SU-DHL-6 (cell line): ENCODE measurements around the gene NCKIPSD.

Experiments
- H2AFZ ChIP-seq: fragments of 200-600 bp; sonication (generic); 2 replicates; pipeline ENCODE4 v1.6.1; 2014; ENCODE audit warnings: low read depth, mild to moderate bottlenecking, moderate library complexity, mixed read lengths, antibody characterized with exemption, low read length; ENCODE audit not compliant: severe bottlenecking
- H3F3A ChIP-seq: fragments of 200-600 bp; shearing (Covaris generic); 2 replicates; pipeline ENCODE4 v1.6.0; 2016; ENCODE audit warnings: antibody characterized with exemption, mild to moderate bottlenecking; ENCODE audit not compliant: insufficient read depth
- H3K27ac ChIP-seq: fragments of 200-600 bp; sonication (generic); 2 replicates; pipeline ENCODE4 v1.5.1; 2016; ENCODE audit warnings: low read depth, mild to moderate bottlenecking, low read length, moderate library complexity, mixed read lengths
- H3K27me3 ChIP-seq: fragments of 200-600 bp; sonication (generic), shearing (Covaris generic); 2 replicates; pipeline ENCODE4 v1.6.0; 2014; ENCODE audit warnings: mild to moderate bottlenecking, low read length
- H3K36me3 ChIP-seq: fragments of 200-600 bp; sonication (generic); 2 replicates; pipeline ENCODE4 v1.6.1; 2014; ENCODE audit warnings: mild to moderate bottlenecking, low read length, mixed read lengths
- H3K4me2 ChIP-seq: fragments of 300-600, 200-600 bp; shearing (Covaris generic), sonication (generic); 2 replicates; pipeline ENCODE4 v1.6.0; 2014; ENCODE audit warnings: low read length, low read depth, mild to moderate bottlenecking; ENCODE audit not compliant: poor library complexity, severe bottlenecking
- H3K4me3 ChIP-seq: fragments of 200-600 bp; sonication (generic); 2 replicates; pipeline ENCODE4 v1.5.1; 2014; ENCODE audit warnings: antibody characterized with exemption, low read length, mild to moderate bottlenecking, mixed read lengths; ENCODE audit not compliant: insufficient read depth, poor library complexity, severe bottlenecking
- H3K79me2 ChIP-seq: fragments of 200-600 bp; sonication (generic); 2 replicates; pipeline ENCODE4 v1.6.1; 2014; ENCODE audit warnings: mild to moderate bottlenecking, low read length, moderate library complexity; ENCODE audit not compliant: insufficient read depth
- H3K9ac ChIP-seq: fragments of 200-600 bp; sonication (generic); 2 replicates; pipeline ENCODE4 v1.7.0; 2014; ENCODE audit warnings: mild to moderate bottlenecking, low read length
- H3K9me2 ChIP-seq: fragments of 200-600 bp; sonication (generic); replicated peaks from 2 replicates; pipeline ENCODE4 v1.6.1; 2014; ENCODE audit warnings: low read length; ENCODE audit not compliant: insufficient read depth
- H3K9me3 ChIP-seq: fragments of 200-600 bp; sonication (generic); 2 replicates; pipeline ENCODE4 v1.6.1; 2014; ENCODE audit warnings: low read length, mixed read lengths; ENCODE audit not compliant: insufficient read depth
- H4K20me1 ChIP-seq: fragments of 200-600 bp; sonication (generic); 2 replicates; pipeline ENCODE4 v1.6.1; 2014; ENCODE audit warnings: low read depth, mild to moderate bottlenecking, antibody characterized with exemption, low read length, moderate library complexity, mixed read lengths
- EZH2phosphoT487 ChIP-seq: fragments of 200-600 bp; sonication (generic), shearing (Covaris generic); conservative IDR thresholded peaks from 2 replicates; pipeline ENCODE4 v1.6.1; 2018; ENCODE audit warnings: mild to moderate bottlenecking, antibody characterized with exemption, low read length, moderate library complexity, mixed read lengths
- TF ChIP-seq, protein P1 (sequence below): fragments of 200-600 bp; sonication (generic); IDR thresholded peaks from one replicate; pipeline ENCODE4 v1.5.1; 2017; ENCODE audit warnings: antibody characterized with exemption, mild to moderate bottlenecking, low read length, moderate library complexity; ENCODE audit not compliant: insufficient read depth, poor library complexity, severe bottlenecking

NCKIPSD gene

DNA sequence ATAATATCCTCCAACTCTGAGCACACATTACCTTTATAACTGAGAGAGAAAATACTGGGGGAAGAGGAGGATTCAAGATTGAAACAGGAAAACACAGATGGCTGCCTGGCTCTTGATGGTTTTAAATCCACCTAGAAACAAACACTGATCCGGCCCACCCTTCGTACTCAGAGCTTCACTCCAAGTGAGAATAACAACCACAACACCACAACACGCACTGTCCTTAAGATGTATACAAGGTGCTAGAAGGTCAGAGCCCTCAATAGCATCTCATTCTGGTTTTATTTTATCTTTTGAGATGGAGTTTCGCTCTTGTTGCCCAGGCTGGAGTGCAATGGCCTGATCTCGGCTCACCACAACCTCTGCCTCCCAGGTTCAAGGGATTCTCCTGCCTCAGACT is 21.4 kb upstream of the NCKIPSD start:
- H4K20me1 ChIP-seq: peaks cover 14% of the 10 kb centered on the region; the same call in 1 of the 2 replicates
- no peak overlapping the region for H3K4me2 ChIP-seq
- no peak overlapping the region for H3K4me3 ChIP-seq
- no peak overlapping the region for H2AFZ ChIP-seq
- no peaks in the 10 kb centered on the region for H3K9me2 ChIP-seq
- H3K79me2 ChIP-seq: peaks cover 96% of the 10 kb centered on the region
- 0 out of 2 replicates have a peak, but pooled peaks cover 6% of the 10 kb centered on the region for H3F3A ChIP-seq
- no peaks in the 10 kb centered on the region for H3K27me3 ChIP-seq
- no peaks in the 10 kb centered on the region for H3K9me3 ChIP-seq
- no peak overlapping the region for H3K27ac ChIP-seq
- peaks cover 6% of the 10 kb centered on the region; the same call in 1 of the 2 replicates for H3K36me3 ChIP-seq
- TF ChIP-seq EZH2phosphoT487: no peak
- TF ChIP-seq, protein P1, sequence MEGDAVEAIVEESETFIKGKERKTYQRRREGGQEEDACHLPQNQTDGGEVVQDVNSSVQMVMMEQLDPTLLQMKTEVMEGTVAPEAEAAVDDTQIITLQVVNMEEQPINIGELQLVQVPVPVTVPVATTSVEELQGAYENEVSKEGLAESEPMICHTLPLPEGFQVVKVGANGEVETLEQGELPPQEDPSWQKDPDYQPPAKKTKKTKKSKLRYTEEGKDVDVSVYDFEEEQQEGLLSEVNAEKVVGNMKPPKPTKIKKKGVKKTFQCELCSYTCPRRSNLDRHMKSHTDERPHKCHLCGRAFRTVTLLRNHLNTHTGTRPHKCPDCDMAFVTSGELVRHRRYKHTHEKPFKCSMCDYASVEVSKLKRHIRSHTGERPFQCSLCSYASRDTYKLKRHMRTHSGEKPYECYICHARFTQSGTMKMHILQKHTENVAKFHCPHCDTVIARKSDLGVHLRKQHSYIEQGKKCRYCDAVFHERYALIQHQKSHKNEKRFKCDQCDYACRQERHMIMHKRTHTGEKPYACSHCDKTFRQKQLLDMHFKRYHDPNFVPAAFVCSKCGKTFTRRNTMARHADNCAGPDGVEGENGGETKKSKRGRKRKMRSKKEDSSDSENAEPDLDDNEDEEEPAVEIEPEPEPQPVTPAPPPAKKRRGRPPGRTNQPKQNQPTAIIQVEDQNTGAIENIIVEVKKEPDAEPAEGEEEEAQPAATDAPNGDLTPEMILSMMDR: no peak
- no peak overlapping the region for H3K9ac ChIP-seq

GRCh38 chr3:48702320-48702920 is 16.7 kb upstream of the NCKIPSD start:
- no peaks in the 10 kb centered on the region for H3K9me3 ChIP-seq
- H3K27me3 ChIP-seq: no peaks in the 10 kb centered on the region
- H3K79me2 ChIP-seq: peaks cover 97% of the 10 kb centered on the region
- no peak overlapping the region for H3K4me3 ChIP-seq
- no peak overlapping the region for H3K9ac ChIP-seq
- H3K9me2 ChIP-seq: no peaks in the 10 kb centered on the region
- no peaks in the 10 kb centered on the region; the same call in 1 of the 2 replicates for H3K36me3 ChIP-seq
- no peak overlapping the region for H3K27ac ChIP-seq
- no peak overlapping the region for H2AFZ ChIP-seq
- peaks cover 13% of the 10 kb centered on the region for H4K20me1 ChIP-seq
- no peak for TF ChIP-seq EZH2phosphoT487
- TF ChIP-seq, protein P1: no peak
- H3F3A ChIP-seq: no peaks in the 10 kb centered on the region
- no peak overlapping the region for H3K4me2 ChIP-seq

GRCh38 chr3:48700731-48701405 is 15.2 kb upstream of the NCKIPSD start:
- H3K9me3 ChIP-seq: no peaks in the 10 kb centered on the region
- no peaks in the 10 kb centered on the region for H3K27me3 ChIP-seq
- no peak overlapping the region for H2AFZ ChIP-seq
- H3K36me3 ChIP-seq: peaks cover 4% of the 10 kb centered on the region; the same call in 1 of the 2 replicates
- H3K9ac ChIP-seq: no peak overlapping the region
- peaks cover 17% of the 10 kb centered on the region for H4K20me1 ChIP-seq
- H3K9me2 ChIP-seq: no peaks in the 10 kb centered on the region
- H3F3A ChIP-seq: no peaks in the 10 kb centered on the region
- no peak overlapping the region for H3K4me3 ChIP-seq
- H3K79me2 ChIP-seq: peaks cover 97% of the 10 kb centered on the region
- no peak overlapping the region for H3K4me2 ChIP-seq
- no peak for TF ChIP-seq EZH2phosphoT487
- TF ChIP-seq, protein P1: no peak
- no peak overlapping the region for H3K27ac ChIP-seq
